HS-5 (cell line): ENCODE results near the gene SDS.
"Not testable (repeated sequence)": the region's sequence is repeated elsewhere in the genome, so short reads cannot be mapped to it uniquely, and the experiment has no call there.

Source experiments
- DNase-seq: peaks from one replicate; pipeline ENCODE4 v3.0.0-alpha.2; 2012; ENCODE audit warnings: low read depth

Gene SDS

DNA sequence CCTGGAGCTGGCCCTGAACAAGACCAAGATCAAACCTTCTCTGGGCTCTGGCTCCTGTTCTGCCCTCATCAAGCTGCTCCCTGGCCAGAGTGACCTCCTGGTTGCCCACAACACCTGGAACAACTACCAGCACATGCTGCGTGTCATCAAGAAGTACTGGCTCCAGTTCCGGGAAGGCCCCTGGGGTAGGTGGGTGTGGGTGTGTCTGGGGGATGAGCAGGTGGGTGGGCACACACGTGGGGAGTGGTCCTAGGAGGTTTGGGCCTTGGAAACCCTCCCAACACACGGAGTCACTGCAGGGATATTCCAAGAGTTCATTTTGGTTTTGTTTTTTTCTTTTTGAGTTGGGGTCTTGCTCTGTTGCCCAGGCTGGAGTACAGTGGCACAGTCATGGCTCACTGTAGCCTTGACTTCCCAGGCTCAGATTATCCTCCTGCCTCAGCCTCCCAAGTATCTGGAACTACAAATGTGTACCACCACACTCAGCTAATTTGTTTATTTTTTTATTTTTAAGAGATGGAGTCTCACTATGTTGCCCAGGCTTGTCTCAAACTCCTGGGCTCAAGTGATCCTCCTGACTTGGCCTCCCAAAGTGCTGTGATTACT is 28.8 kb downstream of the SDS start:
- no peak for DNase-seq

DNA sequence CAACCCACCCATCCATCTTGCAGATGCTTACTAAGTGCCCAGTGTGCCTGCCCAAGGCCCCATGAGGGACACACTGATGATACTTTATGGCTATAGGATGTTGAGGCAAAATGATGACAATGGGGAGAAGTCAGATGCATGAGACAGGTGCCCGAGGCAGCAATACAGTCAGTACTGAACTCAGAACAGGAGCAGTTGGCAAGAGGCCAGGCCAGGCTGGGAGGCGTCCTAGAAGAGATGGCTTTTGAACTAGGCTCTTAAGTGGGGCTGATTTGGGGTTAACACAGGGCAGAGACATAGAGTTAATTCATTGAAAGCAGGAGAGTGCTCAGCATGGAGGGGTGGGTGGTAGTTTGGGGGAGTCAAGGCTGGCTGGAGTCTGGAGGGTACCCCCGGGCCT is 29.7 kb downstream of the SDS start:
- DNase-seq = no peak

GRCh38 chr12:113373440-113373839 is 30.2 kb downstream of the SDS start:
- no peak for DNase-seq

DNA sequence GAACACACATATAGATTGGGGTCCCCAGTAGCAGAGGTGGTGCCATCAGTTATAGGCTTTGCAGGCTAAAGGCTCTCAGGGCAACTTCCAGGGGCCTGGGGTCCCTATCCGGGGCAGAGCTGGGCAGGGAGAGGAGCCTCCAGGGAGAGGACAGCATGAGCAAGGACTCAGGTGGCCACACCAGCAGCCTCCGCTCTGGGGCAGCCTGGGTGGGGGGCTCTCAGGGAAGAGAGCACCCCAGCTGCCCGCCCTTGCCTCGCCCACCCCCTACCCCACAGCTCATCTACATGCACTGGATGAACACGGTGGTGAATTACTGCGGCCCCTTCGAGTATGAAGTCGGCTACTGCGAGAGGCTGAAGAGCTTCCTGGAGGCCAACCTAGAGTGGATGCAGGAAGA is 31.3 kb downstream of the SDS start:
- DNase-seq = no peak

DNA sequence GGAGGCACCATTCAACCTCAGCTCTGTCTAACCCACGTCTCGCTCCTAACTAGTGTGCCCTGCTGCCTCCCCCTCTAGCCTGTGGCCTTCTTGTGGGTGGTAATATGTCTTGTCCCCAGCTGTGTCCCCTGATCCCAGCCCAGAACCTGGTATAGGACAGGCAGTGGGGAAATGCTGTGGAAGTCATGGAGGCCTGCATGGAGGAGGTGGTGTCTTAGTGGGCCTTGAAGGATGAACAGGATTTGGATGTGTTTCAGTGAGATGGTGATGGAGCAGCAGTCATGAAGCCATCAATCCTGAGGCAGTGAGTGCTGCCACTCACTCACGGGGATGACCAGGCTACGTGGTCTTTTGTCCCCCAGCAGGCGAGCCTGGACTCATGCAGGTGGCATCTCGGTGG is 31.9 kb downstream of the SDS start:
- DNase-seq = no peak

GRCh38 chr12:113370923-113371682 is 32.6 kb downstream of the SDS start:
- DNase-seq = no peak

DNA sequence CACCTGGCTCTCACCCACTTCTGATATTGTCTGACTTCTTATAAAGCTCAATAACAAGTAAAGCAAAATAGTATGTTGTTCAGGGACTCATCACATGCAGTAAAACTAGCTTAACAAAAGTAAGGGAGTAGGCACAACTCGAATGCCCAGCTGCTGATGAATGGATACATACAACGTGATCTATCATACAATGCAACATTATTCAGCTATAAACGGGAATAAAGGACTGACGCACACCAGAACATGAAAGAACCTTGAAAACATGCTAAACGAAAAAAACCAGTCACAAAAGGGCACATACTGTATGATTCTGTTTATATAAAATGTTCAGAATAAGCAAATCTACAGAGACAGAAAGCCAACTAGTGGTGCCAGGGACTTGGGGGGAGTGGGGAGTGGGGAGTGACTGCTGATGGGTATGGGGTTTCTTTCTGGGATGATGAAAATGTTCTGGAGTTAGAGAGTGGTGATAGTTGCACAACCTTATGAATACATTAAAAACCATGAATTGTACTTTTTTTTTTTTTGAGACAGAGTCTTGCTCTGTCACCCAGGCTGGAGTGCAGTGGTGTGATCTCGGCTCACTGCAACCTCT is 34.2 kb downstream of the SDS start:
- DNase-seq = no peak

DNA sequence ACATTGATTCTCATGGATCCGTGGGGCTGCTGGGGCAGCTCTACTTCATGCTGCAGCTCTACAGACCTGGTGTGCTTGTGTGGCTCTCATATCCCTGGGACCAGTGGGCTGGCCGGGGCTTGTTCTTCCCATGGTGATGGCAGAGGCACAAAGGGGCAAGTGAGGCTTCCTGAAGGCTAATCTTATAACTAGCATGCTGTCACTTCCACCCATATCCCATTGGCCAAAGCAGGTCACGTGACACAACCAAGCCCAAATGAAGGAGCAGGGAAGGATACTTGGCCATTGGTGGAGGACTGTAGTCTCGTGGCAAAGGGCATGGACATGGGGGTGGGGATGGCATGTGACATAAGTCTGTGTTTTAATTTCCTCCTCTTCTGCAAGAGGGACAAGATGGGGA is 35.4 kb downstream of the SDS start:
- DNase-seq = no peak

- no peak for DNase-seq
Observed at GRCh38 chr12:113366827-113367226, 36.9 kb downstream of the SDS start.

GRCh38 chr12:113365639-113366395 is 37.9 kb downstream of the SDS start:
- no peak for DNase-seq

GRCh38 chr12:113364698-113365097 is 39.0 kb downstream of the SDS start:
- DNase-seq = no peak

GRCh38 chr12:113361574-113362370 is 41.9 kb downstream of the SDS start:
- DNase-seq = no peak

GRCh38 chr12:113359939-113360748 is 43.5 kb downstream of the SDS start:
- DNase-seq = no peak

GRCh38 chr12:113359133-113359938 is 44.4 kb downstream of the SDS start:
- DNase-seq = no peak

DNA sequence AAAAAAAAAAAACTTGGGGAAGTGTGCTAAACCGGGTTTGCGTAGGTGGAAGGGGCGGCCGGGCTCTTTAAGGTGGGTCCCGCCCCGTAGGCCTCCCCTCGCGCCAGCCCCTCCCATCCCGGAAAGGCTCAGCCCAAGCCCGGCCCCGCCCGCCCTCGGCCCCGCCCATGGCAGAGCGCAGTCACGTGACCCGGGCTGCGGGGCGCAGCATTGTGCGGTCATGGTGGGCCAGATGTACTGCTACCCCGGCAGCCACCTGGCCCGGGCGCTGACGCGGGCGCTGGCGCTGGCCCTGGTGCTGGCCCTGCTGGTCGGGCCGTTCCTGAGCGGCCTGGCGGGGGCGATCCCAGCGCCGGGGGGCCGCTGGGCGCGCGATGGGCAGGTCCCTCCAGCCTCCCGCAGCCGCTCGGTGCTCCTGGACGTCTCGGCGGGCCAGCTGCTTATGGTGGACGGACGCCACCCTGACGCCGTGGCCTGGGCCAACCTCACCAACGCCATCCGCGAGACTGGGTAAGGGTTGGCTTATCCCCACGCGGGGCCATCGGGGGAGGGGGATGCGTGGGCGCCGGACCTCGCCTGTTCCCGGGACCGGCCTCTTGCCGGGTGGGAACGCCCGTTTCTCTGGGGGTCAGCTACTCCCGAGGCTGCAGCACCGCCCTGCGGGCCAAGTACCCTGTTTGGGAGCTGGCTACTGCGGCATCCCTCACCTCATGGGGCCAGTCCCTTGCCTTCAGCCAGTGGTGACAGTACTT is 45.1 kb downstream of the SDS start, which contains the start of gene PLBD2:
Gene PLBD2 (plus strand): TSS at position 207 of the 752 bp plus-strand sequence. CDS start 14 bp downstream, at position 221.
- DNase-seq = peak; percentile 62

- DNase-seq = not testable (repeated sequence)
Observed at GRCh38 chr12:113354192-113354591, 49.5 kb downstream of the SDS start.

GRCh38 chr12:113351089-113351488 is 52.6 kb downstream of the SDS start:
- no peak for DNase-seq

- no peak for DNase-seq
Observed at GRCh38 chr12:113348849-113349536, 54.7 kb downstream of the SDS start.

DNA sequence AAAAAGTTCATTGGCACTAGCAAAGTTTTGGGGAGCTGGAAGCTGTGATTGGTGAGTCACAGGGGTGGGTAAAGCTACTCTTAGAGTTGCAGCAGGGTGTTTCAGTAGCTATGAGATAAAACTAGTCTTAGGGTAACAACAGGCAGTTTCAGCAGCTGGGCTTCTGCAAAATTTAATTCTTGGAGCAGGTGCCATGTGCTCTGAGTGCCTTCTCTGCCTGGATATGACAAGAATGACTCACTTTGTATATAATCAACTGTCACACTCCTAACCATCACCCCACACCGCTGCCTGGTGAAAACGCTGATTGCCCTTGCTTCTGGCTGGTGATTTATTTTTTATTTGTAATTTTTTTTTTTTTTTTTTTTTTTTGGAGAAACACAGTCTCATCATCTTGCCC is 55.8 kb downstream of the SDS start:
- DNase-seq = no peak
